HG03103 (cell line): ENCODE data around the gene SLC2A8.

Experiments
- ATAC-seq: cut with Tn5 transposase; IDR thresholded peaks from one replicate; pipeline ENCODE4 v1.9.1; 2021; ENCODE audit warnings: low read depth; ENCODE audit not compliant: unreplicated experiment

Gene SLC2A8

DNA sequence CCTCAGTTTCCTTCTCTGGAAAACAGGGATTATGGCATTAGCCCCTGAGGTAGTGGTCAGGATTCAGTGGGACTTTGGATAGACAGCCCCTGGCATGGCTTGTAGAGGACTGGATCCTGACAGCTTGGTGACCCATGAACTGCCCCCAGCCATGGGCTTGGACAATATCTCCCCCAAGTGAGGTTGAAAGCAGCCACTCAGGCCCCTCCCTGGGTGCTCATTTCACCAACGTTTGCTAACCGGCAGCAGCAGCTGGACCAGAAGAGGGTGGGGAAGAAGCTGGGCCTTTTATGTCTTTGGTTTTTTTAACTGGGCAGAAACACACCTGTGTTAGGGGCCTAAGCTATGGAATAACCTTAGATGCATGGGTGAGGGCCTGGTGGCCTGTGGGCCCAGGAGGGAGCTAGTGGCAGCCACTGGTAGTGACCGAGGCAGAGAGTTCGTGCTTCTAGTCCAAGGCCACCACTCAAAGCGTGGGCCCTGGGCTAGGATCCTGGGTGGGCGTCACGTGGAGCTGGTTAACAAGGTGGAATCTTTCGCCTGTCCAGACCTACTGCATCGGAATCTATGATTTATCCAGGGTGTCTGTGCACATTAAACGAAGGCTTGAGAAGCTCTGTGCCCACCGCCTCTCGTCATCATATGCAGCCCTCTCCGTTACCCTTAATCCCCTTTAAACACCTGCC is 1.9 kb downstream of the SLC2A8 start:
- ATAC-seq = no peak

DNA sequence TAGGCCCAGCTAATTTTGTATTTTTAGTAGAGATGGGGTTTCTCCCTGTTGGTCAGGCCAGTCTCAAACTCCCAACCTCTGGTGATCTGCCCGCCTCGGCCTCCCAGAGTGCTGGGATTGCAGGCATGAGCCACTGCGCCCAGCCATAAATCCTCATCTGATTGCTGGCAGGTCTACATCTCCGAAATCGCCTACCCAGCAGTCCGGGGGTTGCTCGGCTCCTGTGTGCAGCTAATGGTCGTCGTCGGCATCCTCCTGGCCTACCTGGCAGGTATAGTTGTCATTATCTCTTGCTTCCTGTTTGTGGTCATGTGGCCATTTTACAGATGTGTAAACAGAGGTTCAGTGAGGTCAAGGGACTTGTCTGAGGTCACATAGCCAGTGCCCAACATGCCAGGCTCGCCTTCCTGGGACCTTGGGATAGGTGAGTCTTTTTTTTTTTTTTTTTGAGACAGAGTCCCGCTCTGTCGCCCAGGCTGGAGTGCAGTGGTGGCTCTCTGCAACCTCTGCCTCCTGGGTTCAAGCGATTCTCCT is 2.8 kb downstream of the SLC2A8 start:
- no peak for ATAC-seq

- no peak for ATAC-seq
Measured at GRCh38 chr9:127402401-127403090, 5.6 kb downstream of the SLC2A8 start.

- ATAC-seq = no peak
Measured at GRCh38 chr9:127403507-127404192, 6.7 kb downstream of the SLC2A8 start.

DNA sequence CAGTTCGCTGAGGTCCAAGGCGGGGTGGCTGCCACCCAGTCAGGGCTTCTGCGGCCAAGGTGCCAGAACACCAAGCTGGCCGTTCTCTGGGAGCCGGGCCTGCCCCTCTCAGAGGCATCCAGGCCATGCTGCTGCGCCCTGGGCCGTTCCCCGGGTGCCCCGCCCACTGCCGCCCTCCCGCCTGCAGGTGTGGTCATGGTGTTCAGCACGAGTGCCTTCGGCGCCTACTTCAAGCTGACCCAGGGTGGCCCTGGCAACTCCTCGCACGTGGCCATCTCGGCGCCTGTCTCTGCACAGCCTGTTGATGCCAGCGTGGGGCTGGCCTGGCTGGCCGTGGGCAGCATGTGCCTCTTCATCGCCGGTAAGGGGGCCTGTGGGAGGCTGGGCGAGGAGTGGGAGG is 7.7 kb downstream of the SLC2A8 start:
- no peak for ATAC-seq

DNA sequence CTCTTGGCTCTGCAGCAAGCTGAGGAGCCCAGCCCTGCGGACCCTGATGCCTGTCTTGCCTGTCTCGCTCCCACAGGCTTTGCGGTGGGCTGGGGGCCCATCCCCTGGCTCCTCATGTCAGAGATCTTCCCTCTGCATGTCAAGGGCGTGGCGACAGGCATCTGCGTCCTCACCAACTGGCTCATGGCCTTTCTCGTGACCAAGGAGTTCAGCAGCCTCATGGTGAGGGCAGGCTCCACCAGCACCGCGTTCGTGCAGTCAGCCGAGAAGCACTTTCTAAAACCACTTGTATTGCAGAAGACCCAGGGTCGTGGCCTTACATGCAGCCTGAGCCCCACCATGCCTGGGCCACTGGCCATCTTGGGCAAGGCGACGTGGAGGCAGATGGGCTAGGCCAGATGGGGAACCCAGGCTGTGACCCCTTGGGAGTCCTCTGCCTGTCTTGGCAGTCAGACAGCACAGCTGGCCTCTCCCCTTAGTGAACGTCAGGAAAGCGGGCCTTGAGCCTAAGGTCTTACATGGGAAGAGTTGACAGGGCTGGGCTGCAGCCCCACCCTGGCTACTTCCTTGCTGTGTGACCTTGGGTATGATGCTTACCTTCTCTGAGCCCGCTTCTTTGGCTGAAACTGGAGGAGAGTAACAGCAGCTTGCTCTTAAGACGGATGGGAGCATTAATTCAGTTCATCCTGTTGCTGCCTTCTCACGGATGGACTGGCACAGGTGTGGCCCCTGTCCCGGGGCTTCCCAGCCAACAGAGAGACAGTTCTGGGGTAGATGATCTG is 8.6 kb downstream of the SLC2A8 start:
- no peak for ATAC-seq

DNA sequence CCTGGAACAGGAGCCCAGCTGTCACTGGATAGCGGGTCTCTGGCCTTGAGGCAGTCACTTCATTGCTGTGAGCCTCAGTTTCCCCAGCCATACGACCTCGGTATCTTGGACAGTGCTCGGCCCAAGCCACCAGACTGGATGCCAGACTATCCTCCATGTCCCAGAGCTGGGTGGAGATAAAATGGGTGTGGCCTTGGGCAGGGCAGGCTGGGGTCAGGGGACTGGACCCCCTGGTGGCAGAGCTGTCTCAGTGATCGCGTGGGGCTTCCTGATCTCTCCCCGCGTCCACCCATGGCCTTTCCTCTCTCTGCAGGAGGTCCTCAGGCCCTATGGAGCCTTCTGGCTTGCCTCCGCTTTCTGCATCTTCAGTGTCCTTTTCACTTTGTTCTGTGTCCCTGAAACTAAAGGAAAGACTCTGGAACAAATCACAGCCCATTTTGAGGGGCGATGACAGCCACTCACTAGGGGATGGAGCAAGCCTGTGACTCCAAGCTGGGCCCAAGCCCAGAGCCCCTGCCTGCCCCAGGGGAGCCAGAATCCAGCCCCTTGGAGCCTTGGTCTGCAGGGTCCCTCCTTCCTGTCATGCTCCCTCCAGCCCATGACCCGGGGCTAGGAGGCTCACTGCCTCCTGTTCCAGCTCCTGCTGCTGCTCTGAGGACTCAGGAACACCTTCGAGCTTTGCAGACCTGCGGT is 10.0 kb downstream of the SLC2A8 start:
- ATAC-seq = no peak

DNA sequence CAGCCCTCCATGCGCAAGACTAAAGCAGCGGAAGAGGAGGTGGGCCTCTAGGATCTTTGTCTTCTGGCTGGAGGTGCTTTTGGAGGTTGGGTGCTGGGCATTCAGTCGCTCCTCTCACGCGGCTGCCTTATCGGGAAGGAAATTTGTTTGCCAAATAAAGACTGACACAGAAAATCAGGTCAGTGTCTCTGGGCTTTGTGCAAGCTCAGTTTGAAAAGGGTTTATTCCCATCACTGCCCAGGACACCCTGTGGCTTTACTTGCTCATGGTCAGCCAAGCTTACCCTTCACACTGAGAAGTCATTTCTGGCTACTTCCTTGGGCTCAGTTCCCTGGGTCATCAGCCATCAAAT is 10.5 kb downstream of the SLC2A8 start:
- no peak for ATAC-seq

- ATAC-seq = no peak
Measured at GRCh38 chr9:127411122-127411521, 14.2 kb downstream of the SLC2A8 start.

DNA sequence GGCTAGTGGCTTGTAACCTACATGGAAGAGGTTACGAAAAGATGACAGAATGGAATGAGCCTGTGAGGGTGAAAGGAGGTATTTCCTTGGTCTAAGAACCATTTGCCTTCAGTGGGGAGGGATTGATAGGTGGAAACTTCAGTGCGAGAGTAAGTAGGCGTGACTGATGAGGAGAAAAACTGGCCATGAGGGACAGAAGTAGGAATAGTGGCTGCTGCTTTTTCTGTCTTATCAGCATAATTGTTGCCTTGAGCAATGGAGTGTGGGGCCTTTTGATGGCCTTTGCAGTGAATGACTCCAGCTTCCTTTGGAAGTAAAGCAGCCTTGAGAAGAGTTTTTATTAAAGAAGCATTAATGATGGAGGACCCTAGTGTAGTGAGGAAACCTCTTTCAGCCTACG is 18.2 kb downstream of the SLC2A8 start:
- ATAC-seq = no peak

GRCh38 chr9:127415657-127416056 is 18.7 kb downstream of the SLC2A8 start:
- ATAC-seq = no peak

- no peak for ATAC-seq
Measured at GRCh38 chr9:127417131-127418036, 20.4 kb downstream of the SLC2A8 start.

GRCh38 chr9:127418037-127418471 is 21.1 kb downstream of the SLC2A8 start:
- no peak for ATAC-seq

DNA sequence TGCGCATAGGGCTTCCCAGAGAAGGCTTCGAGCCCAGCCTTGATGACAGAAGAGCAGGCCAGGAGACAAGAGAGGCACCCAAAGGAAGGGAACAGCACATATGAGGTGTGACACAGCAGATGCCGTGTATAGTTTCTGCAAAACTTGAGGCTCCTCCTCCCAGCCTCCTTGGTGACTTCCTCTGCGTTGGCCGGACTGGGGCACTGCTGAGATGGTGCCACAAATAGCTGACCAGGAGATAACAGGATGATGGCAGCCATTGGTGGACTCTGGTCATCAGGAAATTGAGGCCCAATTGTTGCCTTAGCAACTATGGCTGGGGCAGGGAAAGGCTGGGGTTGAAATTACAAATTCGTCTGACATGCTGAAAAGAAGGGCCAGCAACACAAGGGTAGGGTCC is 22.4 kb downstream of the SLC2A8 start:
- ATAC-seq = no peak

DNA sequence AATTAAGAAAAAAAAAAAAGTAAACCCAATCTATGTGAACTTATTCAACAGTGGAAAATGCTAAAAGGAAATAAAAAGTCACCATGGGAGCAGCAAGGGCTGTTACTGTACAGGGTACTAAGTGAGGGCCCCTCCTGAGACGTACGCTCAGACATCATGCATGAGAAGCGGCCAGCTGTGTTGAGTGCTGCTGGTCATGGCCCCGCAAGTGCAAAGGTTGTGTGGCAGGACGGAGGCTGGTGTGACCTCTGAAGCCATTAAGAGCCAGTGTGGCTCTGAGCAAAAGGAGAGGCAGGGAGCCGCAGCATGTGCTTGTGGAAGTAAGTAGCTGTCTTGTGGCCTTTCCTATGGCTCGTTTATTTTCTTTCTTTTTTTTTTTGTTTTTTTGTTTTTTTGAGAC is 24.1 kb downstream of the SLC2A8 start:
- no peak for ATAC-seq

DNA sequence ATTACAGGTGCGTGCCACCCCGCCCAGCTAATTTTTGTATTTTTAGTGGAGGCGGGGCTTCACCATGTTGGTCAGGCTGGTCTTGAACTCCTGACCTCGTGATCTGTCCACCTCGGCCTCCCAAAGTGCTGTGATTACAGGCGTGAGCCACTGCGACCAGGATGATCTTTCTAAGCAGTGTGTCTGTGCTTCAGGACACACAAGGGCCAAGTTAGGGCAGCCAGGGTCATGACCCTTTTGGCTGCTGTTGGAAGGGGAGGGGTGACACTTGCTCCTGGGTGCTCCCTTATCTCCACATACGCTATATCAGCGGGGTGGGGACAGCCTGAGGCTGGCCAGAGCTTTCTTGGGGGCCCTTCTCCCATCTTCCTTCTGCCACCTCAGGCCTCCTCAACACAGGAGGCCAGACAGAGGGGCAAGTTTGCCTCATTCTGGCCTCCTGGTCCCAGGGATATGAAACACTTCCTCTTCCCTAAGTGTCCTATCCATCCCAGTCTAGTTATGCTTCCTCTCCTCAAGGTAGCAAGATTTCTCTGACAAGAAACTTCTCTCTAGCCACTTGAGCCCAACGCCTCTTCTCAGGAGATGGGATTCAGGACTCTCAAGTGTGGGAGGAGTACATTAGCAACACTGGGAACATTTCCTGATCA is 25.3 kb downstream of the SLC2A8 start:
- ATAC-seq = no peak

- ATAC-seq = no peak
Measured at GRCh38 chr9:127422787-127423186, 25.8 kb downstream of the SLC2A8 start.

- no peak for ATAC-seq
Measured at GRCh38 chr9:127423476-127423933, 26.5 kb downstream of the SLC2A8 start.
